Spleen (tissue), 7 donors: ENCODE results near the gene ZFP42.

ENCODE experiments used
- CTCF ChIP-seq, 11 experiments: fragments of 200-600 bp in 7 of 11; fragments of 450-650 bp in 4 of 11; sonication (generic) in 4 of 11; IDR thresholded peaks in 8 of 11; conservative IDR thresholded peaks in 3 of 11; 1 replicate in 7 of 11; 2 replicates in 4 of 11; pipeline versions ENCODE4 v1.4.0 to v1.8.0; 2016 to 2021; ENCODE audit warnings: antibody characterized with exemption in 11 of 11, inconsistent platforms in 4 of 11, mild to moderate bottlenecking in 1 of 11
- POLR2A ChIP-seq, 3 donors: fragments of 450-650 bp; IDR thresholded peaks; one replicate each; pipeline ENCODE4 v1.5.1; 2017; ENCODE audit warnings: antibody characterized with exemption in 3 of 3, mild to moderate bottlenecking in 1 of 3
- donor health status: DM: no; HTN: no; CAD: no; lungs with moderate emphysema.
- donor health status: DM: no; HTN: no; CAD: no.
- donor health status: DM: no; HTN: no; CAD: no.

GRCh38 chr4:188053302-188053701 lies 57.7 kb downstream of the ZFP42 start:
- TF ChIP-seq POLR2A (IDR thresholded peaks at IDR 0.05): no peak
- TF ChIP-seq CTCF (IDR thresholded peaks at IDR 0.05 in 8 of 11, conservative IDR thresholded peaks at IDR 0.05 in 3 of 11): no peak
